Esophagus squamous epithelium (tissue), 5 donors: ENCODE data around the gene INSC. TPM values are rescaled to one million over a fixed set of nuclear protein-coding genes. Genes with fewer than 3 reads are reported as not detected.
A peak's percentile ranks its signal among the peaks of the same experiment; 100 is the strongest.

Experiments
- DNase-seq: peaks from one replicate; lab custom pipeline; 2025; lab: John Stamatoyannopoulos, UW
- H3K27ac ChIP-seq, 4 donors: fragments of 200-600 bp; sonication (generic); one replicate each; pipeline ENCODE4 v1.5.1; 2016 to 2019; ENCODE audit warnings: mild to moderate bottlenecking in 1 of 4
- H3K27me3 ChIP-seq, 4 donors: fragments of 200-600 bp; sonication (generic); 1 replicate in 3 of 4; 2 replicates in 1 of 4; pipeline versions ENCODE4 v1.5.1 to v1.6.0; 2017 to 2021; ENCODE audit warnings: antibody characterized with exemption in 1 of 4
- H3K36me3 ChIP-seq, 3 donors: fragments of 200-600 bp; sonication (generic); one replicate each; pipeline ENCODE4 v1.5.1; 2016 to 2019
- H3K4me1 ChIP-seq, 3 donors: fragments of 200-600 bp; sonication (generic); one replicate each; pipeline ENCODE4 v1.5.1; 2017 to 2019
- H3K4me3 ChIP-seq, 4 donors: fragments of 200-600 bp; sonication (generic); 1 replicate in 3 of 4; 2 replicates in 1 of 4; pipeline ENCODE4 v1.5.1; 2016 to 2019; ENCODE audit warnings: mild to moderate bottlenecking in 2 of 4, moderate library complexity in 1 of 4
- H3K9me3 ChIP-seq, 3 donors: fragments of 200-600 bp; sonication (generic); one replicate each; pipeline ENCODE4 v1.5.1; 2016 to 2019
- POLR2A ChIP-seq, 4 donors: fragments of 450-650 bp; IDR thresholded peaks; one replicate each; pipeline ENCODE4 v1.6.1; 2017; ENCODE audit warnings: antibody characterized with exemption in 4 of 4, mild to moderate bottlenecking in 4 of 4, moderate library complexity in 3 of 4
- WGBS, 2 donors: methylation state at CpG; one replicate each; pipeline ENCODE4 v1.1.5; 2018; 5-methylcytosine and 5-hydroxymethylcytosine counted together
- intact Hi-C: fragments of 100-400 bp; cut with DNase I; formaldehyde crosslinking; loops from one replicate; pipeline ENCODE4 v1.15.0; 2022
- total RNA-seq, 4 donors: library from RNA; depleted of rRNA; stranded (reverse); fragments of >200 nt; gene quantifications; one replicate each; pipeline ENCODE4 v1.1.0, GENCODE V29; 2016
- TF ChIP-seq, protein P1 (sequence below), 6 experiments: fragments of 450-650 bp in 4 of 6; fragments of 200-600 bp in 2 of 6; sonication (generic) in 2 of 6; IDR thresholded peaks; one replicate each; pipeline ENCODE4 v1.5.1; 2016 to 2019; ENCODE audit warnings: antibody characterized with exemption in 6 of 6, mild to moderate bottlenecking in 4 of 6, moderate library complexity in 4 of 6
- donor health status: DM: yes; HTN: yes; CAD: no.

INSC gene
- total RNA-seq, 4 donors from 2014 or later: 0.30 to 0.38 TPM; not detected in 2

DNA sequence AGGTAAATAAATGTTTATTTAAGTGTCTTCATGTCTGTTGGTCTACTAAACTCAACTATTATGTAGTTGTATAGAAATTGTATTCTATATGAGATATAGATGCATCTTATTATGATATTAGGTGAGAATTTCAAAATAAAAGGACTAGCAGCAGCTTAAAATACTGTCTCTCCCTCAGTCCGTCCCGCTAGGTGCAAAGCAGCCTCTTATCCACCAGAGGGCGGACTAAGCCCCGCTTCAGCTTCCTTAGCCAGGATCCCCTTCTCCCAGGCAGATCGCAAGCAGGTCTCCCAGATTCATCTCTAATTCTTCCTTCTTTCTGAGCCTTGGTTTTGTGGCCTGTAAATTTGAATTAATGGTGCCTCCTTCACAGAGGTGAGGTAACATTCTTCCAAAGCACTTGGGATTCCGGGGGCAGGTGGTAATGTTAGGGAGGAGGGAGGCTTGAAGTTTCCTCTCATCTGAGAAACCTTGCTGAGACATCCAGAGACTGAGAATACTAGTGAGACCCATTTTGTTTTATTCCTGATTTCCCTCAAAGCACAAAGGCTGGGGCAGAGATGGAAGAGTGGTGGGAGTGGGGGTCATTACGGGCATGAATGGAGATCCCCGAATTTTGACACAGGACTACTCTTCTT is 13.5 kb upstream of the INSC start:
- H3K4me3 ChIP-seq: no peak overlapping the region
- H3K27me3 ChIP-seq: peaks cover 0 to 8% (median 0%) of the 10 kb centered on the region in 4 donors
- no peaks in the 10 kb centered on the region for H3K36me3 ChIP-seq
- no peaks in the 10 kb centered on the region for H3K9me3 ChIP-seq
- intact Hi-C loops: loop anchor here (2.0 kb wide), 1 partner anchor 108 kb away; no protein-coding TSS in a partner anchor
- WGBS, 2 donors: 22 to 25% methylated on average over 7 to 8 of the region's 8 CpGs
- no peak for DNase-seq
- H3K27ac ChIP-seq: no peak overlapping the region
- TF ChIP-seq, protein P1, sequence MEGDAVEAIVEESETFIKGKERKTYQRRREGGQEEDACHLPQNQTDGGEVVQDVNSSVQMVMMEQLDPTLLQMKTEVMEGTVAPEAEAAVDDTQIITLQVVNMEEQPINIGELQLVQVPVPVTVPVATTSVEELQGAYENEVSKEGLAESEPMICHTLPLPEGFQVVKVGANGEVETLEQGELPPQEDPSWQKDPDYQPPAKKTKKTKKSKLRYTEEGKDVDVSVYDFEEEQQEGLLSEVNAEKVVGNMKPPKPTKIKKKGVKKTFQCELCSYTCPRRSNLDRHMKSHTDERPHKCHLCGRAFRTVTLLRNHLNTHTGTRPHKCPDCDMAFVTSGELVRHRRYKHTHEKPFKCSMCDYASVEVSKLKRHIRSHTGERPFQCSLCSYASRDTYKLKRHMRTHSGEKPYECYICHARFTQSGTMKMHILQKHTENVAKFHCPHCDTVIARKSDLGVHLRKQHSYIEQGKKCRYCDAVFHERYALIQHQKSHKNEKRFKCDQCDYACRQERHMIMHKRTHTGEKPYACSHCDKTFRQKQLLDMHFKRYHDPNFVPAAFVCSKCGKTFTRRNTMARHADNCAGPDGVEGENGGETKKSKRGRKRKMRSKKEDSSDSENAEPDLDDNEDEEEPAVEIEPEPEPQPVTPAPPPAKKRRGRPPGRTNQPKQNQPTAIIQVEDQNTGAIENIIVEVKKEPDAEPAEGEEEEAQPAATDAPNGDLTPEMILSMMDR (IDR thresholded peaks at IDR 0.05): peak; percentile 76 to 94 (median 82)
- no peak for TF ChIP-seq POLR2A (IDR thresholded peaks at IDR 0.05)
- no peaks in the 10 kb centered on the region for H3K4me1 ChIP-seq

DNA sequence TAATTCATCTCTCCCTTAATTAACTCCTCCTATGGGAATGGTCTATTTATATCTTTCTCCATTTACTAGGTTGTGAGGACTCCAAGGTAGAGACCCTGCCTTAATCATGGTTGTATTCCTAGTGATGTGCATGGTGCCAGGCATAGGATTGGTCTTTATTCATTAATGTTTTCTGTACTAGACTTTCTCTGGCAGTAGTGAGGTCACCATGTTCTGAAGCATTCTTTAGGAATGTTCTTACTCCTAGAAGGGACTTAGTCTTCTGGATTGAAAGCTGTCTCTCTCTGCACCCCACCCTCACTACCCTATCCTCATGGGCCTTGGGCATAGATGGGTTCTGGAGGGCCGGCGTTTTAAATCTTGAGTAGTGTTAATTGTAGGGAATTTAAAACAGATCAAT is 10.6 kb upstream of the INSC start:
- DNase-seq: no peak
- WGBS, 2 donors: 100% methylated on average over 2 of the region's 2 CpGs
- intact Hi-C loops: no loop called here

DNA sequence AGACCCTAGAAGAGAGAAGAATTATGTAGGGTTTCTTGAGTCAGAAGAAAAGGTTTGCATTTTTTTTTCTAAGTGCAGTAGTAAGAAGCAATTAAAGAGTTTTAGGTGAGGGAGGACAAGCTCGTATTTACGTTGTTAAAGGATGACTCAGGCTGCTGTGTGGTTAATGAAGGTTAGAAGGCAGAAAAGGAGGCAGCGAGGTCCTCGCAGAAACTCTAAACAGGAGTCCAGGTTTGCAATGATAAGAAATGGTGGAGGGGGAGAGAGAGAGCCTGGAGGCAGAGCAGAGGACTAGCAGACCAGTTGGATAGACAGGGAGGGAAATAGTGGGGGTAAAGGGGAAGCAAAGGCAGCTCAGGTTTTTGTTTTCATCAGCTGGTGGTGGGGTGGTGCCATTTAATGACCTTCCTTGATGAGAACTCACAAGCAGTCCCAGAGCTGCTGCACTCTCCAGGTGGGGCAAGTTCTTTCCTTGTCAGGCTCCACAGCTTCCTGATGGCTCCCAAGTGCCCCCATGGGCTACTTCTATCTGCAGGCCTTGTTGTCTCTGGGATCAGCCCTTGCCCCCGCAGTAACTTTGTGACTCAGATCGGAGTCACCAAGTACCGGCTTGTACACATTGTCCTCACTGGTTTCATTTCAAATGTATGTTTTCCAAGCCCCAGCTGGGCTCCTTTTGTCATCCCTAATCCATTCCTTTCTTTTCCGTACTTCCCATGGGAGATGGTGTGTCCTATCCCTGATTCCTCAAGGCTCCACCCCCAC is 8.3 kb upstream of the INSC start:
- WGBS, 2 donors: 62 to 65% methylated on average over 8 of the region's 8 CpGs
- Histone ChIP-seq H3K4me1 (no peaks in the 10 kb centered on the region), H3K36me3 (no peaks in the 10 kb centered on the region), H3K27me3 (no peaks in the 10 kb centered on the region), H3K9me3 (no peaks in the 10 kb centered on the region), H3K4me3 (no peak overlapping the region), H3K27ac (no peak overlapping the region)
- DNase-seq: no peak
- intact Hi-C loops: no loop called here
- TF ChIP-seq POLR2A (IDR thresholded peaks at IDR 0.05): no peak
- TF ChIP-seq, protein P1 (IDR thresholded peaks at IDR 0.05): no peak

More for the DNA sequence above, 10.6 kb upstream of the INSC start:
- Histone ChIP-seq H3K27ac (no peak overlapping the region), H3K4me1 (no peaks in the 10 kb centered on the region), H3K36me3 (no peaks in the 10 kb centered on the region), H3K27me3 (peaks cover 0 to 8% (median 0%) of the 10 kb centered on the region in 4 donors), H3K4me3 (no peak overlapping the region), H3K9me3 (no peaks in the 10 kb centered on the region)
- TF ChIP-seq, protein P1 (IDR thresholded peaks at IDR 0.05): no peak
- TF ChIP-seq POLR2A (IDR thresholded peaks at IDR 0.05): no peak

DNA sequence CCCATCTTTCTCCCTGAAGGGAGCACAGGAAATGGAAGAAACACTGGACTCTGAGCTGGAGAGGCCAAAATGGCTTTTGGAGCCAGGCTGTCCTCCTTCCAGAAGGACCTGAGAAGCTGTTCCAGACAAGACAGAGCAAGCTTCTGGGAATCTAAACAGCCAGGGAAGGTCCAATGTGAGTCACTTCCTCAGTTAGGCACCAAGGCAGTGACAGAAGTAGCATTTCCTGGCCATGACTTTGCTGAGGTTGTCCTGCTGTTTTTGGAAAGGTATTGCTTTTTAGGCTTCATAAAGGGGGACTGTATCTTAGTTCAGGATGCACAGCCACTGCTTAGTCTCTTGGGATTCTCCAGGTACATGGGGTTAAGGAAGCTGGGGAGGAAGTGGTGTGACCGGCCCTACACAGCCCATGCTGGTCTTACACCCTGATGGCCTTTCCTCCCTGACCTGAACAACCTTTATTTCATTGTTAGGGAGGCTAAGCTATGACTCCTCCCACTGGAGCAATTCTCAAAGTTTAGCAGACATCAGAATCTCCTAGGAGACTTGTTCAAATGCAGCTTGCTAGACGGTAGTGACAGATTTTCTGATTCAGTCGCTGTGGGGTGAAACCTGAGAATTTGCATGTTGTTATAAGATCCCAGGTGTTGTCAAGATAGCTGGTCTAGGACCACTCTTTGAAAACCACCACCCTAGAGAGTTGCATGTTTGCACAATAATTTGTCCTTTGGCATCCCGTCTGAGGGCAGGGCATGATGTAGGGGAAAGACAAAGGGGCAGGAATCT is 6.8 kb upstream of the INSC start:
- Histone ChIP-seq H3K27me3 (no peaks in the 10 kb centered on the region), H3K36me3 (no peaks in the 10 kb centered on the region), H3K4me3 (no peak overlapping the region), H3K9me3 (no peaks in the 10 kb centered on the region), H3K27ac (no peak overlapping the region), H3K4me1 (no peaks in the 10 kb centered on the region)
- intact Hi-C loops: no loop called here
- DNase-seq: no peak
- 43 to 64% methylated on average over 3 to 4 of the region's 4 CpGs for WGBS, 2 donors
- no peak for TF ChIP-seq POLR2A (IDR thresholded peaks at IDR 0.05)
- TF ChIP-seq, protein P1 (IDR thresholded peaks at IDR 0.05): no peak
